ENCODE data around the gene MED14. TPM values are rescaled to one million over a fixed set of nuclear protein-coding genes. Genes with fewer than 3 reads are reported as not detected.

Gene MED14
- total and polyA plus RNA-seq, 8 donors: 5.5 to 107 (median 49.4) TPM

DNA sequence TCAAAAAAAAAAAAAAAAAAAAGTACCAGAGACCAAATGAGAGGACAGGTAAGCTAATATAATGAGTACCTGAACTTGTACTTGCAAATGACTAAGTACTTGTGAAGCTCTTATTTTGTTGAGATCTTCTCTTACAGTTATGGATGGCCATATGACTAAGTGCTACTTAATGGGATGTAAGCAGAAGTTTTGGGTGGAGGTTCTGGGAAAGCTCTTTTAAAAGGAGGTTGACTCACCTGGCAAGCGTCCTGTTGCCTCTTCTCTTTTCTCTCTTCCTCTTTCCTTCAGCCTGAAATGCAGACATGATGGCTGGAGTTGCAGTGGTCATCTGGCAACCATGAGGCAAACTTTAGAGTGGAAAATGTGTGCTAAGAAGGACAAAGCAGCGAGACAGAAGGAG is 36.9 kb upstream of the MED14 start:
- H3K4me3 ChIP-seq: no peak overlapping the region
- no peaks in the 10 kb centered on the region for H3K36me3 ChIP-seq
- no peak overlapping the region for H3K27ac ChIP-seq
- no peaks in the 10 kb centered on the region for H3K9me3 ChIP-seq
- no peaks in the 10 kb centered on the region for H3K27me3 ChIP-seq
- DNase-seq: no peak
- no peaks in the 10 kb centered on the region for H3K4me1 ChIP-seq
- WGBS, 5 donors: 57 to 92% (median 71%) methylated on average over 2 of the region's 2 CpGs
- TF ChIP-seq, protein P1, sequence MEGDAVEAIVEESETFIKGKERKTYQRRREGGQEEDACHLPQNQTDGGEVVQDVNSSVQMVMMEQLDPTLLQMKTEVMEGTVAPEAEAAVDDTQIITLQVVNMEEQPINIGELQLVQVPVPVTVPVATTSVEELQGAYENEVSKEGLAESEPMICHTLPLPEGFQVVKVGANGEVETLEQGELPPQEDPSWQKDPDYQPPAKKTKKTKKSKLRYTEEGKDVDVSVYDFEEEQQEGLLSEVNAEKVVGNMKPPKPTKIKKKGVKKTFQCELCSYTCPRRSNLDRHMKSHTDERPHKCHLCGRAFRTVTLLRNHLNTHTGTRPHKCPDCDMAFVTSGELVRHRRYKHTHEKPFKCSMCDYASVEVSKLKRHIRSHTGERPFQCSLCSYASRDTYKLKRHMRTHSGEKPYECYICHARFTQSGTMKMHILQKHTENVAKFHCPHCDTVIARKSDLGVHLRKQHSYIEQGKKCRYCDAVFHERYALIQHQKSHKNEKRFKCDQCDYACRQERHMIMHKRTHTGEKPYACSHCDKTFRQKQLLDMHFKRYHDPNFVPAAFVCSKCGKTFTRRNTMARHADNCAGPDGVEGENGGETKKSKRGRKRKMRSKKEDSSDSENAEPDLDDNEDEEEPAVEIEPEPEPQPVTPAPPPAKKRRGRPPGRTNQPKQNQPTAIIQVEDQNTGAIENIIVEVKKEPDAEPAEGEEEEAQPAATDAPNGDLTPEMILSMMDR (IDR thresholded peaks at IDR 0.05): no peak
- no peak for TF ChIP-seq POLR2A (IDR thresholded peaks at IDR 0.05)
- no peak for TF ChIP-seq POLR2AphosphoS5 (IDR thresholded peaks at IDR 0.05)
- no peak for TF ChIP-seq EP300 (IDR thresholded peaks at IDR 0.05)
- intact Hi-C loops (cut with DNase I; ENCODE audit: low total_unique reads): no loop called here

DNA sequence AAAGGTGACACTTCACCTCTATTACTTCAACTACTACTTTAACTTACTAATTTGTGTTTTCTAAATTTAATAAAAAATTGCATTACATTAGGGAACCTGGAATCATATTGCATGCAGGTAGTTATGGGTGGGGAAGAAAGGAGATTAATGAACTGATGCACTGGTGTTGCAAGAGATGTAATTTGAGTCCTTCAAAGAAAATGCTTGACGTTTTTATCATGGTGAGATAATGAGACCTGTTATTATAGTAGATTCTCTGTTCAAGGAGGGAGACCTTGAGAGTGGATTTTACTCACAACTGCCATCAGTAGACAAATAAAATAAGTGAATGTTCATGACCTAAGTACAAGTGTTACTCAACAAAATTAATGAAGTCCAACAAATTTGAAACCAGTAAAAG is 26.4 kb upstream of the MED14 start:
- intact Hi-C loops (cut with DNase I; ENCODE audit: low total_unique reads): no loop called here
- peaks cover 0 to 7% (median 5%) of the 10 kb centered on the region in 3 donors for H3K27me3 ChIP-seq
- H3K36me3 ChIP-seq: no peaks in the 10 kb centered on the region
- 11 to 38% (median 31%) methylated on average over 1 of the region's 1 CpG for WGBS, 5 donors
- no peak overlapping the region for H3K4me3 ChIP-seq
- DNase-seq: no peak
- no peaks in the 10 kb centered on the region for H3K4me1 ChIP-seq
- TF ChIP-seq EP300 (IDR thresholded peaks at IDR 0.05): no peak
- no peak for TF ChIP-seq POLR2A (IDR thresholded peaks at IDR 0.05)
- TF ChIP-seq, protein P1 (IDR thresholded peaks at IDR 0.05): no peak
- TF ChIP-seq POLR2AphosphoS5 (IDR thresholded peaks at IDR 0.05): no peak
- no peak overlapping the region for H3K27ac ChIP-seq
- H3K9me3 ChIP-seq: peaks cover 0 to 4% (median 0%) of the 10 kb centered on the region in 4 donors

DNA sequence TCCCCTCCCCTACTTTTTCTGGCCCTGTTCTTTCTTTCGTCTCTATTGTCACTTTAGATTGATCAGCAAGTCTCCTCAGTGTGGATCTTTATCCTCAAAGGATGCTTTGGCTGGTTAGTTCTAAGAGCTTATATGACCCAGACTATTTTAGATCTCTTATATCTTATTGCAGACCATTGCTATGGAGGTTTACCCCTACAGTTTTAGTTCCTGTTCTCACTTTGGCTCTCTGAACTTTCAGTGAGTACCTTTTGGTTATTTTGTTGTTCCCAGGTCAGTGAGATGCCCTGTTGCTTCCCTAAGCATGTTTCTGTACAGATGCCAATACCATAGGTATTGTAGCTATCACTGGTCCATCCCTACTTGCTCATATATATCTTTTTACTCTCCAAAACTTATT is 24.0 kb upstream of the MED14 start:
- H3K9me3 ChIP-seq: no peaks in the 10 kb centered on the region
- H3K4me1 ChIP-seq: peaks cover 0 to 15% (median 7%) of the 10 kb centered on the region in 4 donors
- no peak for TF ChIP-seq EP300 (IDR thresholded peaks at IDR 0.05)
- no peak overlapping the region for H3K27ac ChIP-seq
- WGBS, 5 donors: 50 to 100% (median 76%) methylated on average over 1 of the region's 1 CpG
- H3K27me3 ChIP-seq: peaks cover 0 to 7% (median 6%) of the 10 kb centered on the region in 3 donors
- no peaks in the 10 kb centered on the region for H3K36me3 ChIP-seq
- H3K4me3 ChIP-seq: no peak overlapping the region
- intact Hi-C loops (cut with DNase I; ENCODE audit: low total_unique reads): no loop called here
- DNase-seq: no peak

DNA sequence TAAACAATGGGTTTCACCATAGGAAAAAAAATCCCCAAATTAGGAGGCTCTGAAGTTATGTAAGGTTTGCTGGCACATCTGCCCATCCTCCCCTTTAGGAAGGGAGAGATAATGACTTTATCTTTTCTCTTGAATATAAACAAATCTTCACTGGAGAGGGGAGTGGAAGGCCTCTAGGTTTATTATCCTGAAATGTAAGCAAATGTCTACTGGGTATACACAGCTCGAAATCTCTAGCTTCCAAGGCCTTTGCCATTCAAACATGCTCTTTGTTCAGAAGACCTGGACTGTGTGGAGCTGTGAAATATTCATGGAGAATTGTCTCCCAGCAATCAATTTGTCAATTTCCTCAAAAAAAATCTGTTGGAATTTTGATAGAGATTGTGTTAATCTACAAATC is 21.7 kb upstream of the MED14 start:
- no peak for DNase-seq

More for the DNA sequence above, 21.7 kb upstream of the MED14 start:
- Histone ChIP-seq H3K9me3 (peaks cover 0 to 7% (median 2%) of the 10 kb centered on the region in 4 donors), H3K27me3 (peaks cover 0 to 8% (median 5%) of the 10 kb centered on the region in 3 donors), H3K27ac (no peak overlapping the region), H3K4me1 (peaks cover 0 to 15% (median 7%) of the 10 kb centered on the region in 4 donors), H3K4me3 (no peak overlapping the region), H3K36me3 (no peaks in the 10 kb centered on the region)
- TF ChIP-seq EP300 (IDR thresholded peaks at IDR 0.05) (no peak), POLR2A (IDR thresholded peaks at IDR 0.05) (no peak), POLR2AphosphoS5 (IDR thresholded peaks at IDR 0.05) (no peak)
- TF ChIP-seq, protein P1 (IDR thresholded peaks at IDR 0.05): no peak
- 27 to 73% (median 40%) methylated on average over 1 of the region's 1 CpG for WGBS, 5 donors
- intact Hi-C loops (cut with DNase I; ENCODE audit: low total_unique reads): no loop called here
